ENCODE measurements around the gene MAD1L1.

GRCh38 chr7:2086229-2086628 is 146.5 kb downstream of the MAD1L1 start:
- TF ChIP-seq POLR2A (IDR thresholded peaks at IDR 0.05) (no peak), POLR2AphosphoS5 (IDR thresholded peaks at IDR 0.05) (no peak)
- TF ChIP-seq, protein P1, sequence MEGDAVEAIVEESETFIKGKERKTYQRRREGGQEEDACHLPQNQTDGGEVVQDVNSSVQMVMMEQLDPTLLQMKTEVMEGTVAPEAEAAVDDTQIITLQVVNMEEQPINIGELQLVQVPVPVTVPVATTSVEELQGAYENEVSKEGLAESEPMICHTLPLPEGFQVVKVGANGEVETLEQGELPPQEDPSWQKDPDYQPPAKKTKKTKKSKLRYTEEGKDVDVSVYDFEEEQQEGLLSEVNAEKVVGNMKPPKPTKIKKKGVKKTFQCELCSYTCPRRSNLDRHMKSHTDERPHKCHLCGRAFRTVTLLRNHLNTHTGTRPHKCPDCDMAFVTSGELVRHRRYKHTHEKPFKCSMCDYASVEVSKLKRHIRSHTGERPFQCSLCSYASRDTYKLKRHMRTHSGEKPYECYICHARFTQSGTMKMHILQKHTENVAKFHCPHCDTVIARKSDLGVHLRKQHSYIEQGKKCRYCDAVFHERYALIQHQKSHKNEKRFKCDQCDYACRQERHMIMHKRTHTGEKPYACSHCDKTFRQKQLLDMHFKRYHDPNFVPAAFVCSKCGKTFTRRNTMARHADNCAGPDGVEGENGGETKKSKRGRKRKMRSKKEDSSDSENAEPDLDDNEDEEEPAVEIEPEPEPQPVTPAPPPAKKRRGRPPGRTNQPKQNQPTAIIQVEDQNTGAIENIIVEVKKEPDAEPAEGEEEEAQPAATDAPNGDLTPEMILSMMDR (IDR thresholded peaks at IDR 0.05 in 8 of 11, conservative IDR thresholded peaks at IDR 0.05 in 3 of 11): no peak
